Stimulated activated CD4-positive, alpha-beta T cell treated with anti-CD3 and anti-CD28 coated beads, Interleukin-2, amount 100 ng/mL, for 24 hours (primary cell): ENCODE data around the gene TCN1.
"Not testable (repeated sequence)": the region's sequence is repeated elsewhere in the genome, so short reads cannot be mapped to it uniquely, and the experiment has no call there.

ENCODE experiments used
- DNase-seq, 2 donors: peaks; one replicate each; pipeline ENCODE4 v3.0.0-alpha.2; 2020

The TCN1 gene

DNA sequence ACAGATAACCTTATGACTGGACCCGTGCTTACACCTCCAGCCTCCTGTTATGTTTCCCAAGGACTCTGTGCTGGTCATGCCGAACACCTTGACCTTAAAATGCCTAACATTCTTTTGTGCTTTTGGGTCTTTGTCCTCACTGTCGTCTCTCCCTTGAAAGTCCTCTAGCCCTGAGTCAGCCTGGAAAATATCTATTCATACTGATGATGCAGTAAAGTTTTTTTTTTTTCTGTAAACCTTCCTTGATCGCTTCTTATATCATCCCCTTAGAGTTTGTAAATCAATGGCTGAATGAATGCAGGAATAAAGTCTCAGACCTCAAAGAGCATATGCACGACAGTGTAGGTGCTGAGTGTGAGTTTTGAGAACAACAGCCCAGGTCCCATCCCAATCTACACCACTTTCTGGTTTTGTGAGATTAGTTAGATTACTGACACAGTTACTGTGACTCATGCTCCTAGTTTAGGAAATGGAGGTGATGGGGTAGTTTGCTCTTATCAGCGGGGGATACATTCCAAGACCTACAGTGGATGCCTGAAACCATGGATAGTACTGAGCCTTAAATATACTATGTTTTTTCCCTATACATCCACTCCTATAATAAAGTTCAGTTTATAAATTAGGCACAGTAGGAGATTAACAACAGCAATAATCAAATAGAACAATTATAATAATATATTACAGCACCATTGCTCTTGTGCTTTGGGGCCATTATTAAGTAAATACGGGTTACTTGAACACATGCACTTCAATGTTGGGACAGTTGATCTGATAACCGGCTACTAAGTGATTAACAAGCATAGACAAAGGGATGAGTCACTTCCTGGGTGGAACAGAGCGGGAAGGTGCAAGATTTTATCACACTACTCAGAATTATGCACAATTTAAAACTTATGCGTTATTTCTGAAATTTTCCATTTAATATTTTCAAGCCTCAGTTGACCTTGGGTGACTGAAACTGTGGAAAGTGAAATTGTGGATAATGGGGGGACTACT lies 8.6 kb downstream of the TCN1 start:
- no peak for DNase-seq

DNA sequence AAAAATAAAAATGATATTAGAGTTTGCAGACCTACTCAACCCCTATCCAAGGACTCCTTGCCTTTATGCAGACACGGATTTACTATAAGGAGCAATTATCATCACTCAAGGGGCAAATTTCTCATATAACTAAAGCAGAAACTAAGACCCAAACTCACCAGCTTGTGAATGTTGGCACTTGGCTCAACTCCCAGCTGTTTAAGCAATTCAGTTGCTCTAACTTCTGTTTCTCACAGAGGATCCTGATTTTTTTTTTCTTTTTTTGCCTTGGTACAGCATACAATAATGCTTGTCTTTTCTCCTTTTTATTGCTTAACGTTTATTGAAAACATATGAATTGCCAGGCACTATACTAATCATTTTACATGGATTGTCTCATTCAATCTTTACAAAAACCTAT lies 11.4 kb downstream of the TCN1 start:
- DNase-seq: no peak

DNA sequence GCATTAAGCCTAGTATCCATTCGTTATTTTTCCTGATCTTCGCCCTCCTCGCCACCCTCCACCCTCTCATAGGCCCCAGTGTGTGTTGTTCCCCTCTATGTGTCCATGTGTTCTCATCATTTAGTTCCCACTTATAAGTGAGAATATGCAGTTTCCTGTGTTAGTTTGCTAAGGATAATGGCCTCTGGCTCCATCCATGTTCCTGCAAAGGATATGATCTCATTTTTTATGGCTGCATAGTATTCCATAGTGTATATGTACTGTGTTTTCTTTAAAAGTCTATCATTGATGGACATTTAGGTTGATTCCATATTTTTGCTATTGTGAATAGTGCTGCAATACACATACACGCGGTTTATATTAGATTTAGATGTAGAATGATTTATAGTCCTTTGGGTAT lies 14.9 kb downstream of the TCN1 start:
- not testable (repeated sequence) for DNase-seq

DNA sequence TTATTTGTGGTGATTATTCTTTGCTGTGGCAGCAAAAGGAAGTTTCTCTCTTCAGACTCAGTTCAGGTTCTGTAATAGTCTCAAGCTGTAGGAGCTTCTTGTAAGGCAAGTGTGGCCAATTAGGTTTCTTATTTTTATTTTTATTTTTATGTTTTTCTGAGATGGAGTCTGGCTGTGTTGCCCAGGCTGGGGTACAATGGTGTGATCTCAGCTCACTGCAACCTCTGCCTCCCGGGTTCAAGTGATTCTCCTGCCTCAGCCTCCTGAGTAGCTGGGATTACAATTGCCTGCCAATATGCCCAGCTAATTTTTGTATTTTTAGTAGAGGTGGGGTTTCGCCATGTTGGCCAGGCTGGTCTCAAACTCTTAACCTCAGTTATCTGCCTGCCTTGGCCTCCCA lies 16.7 kb downstream of the TCN1 start:
- not testable (repeated sequence) for DNase-seq

GRCh38 chr11:59849129-59849528 lies 17.2 kb downstream of the TCN1 start:
- DNase-seq: no peak

DNA sequence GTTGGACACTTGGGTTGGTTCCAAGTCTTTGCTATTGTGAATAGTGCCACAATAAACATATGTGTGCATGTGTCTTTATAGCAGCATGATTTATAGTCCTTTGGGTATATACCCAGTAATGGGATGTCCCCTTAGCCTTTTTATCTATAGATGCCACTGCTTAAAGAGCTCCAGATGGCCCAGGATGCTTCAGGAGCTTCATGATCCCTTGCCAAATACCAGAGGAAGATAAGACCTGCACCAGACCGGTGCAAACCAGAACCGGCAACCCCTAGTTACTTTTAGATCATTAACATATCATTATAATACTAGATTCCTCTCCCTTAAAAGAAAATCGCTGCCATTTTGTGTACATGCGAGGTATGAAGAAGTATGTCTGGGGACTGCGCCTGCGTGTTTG lies 17.8 kb downstream of the TCN1 start:
- DNase-seq: not testable (repeated sequence)

DNA sequence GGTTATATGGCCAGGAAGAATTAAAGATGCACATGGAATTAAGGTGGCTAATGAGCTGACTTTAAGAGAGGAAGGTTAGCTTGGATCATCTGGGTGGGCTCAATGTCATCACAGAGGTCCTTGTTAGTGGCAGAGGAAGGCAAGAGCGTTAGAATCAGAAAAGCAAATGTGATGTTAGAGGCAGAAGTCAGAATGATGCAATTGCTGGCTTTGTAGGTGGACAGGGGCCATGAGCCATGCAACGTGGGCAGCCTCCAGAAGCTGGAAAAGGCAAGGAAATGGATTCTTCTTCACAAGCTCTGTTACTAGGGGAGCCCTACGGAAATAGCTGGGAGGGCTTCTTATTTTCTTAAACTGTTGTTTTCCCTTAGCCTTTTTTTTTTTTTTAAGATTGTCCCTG lies 18.7 kb downstream of the TCN1 start:
- no peak for DNase-seq

GRCh38 chr11:59846556-59846955 lies 19.7 kb downstream of the TCN1 start:
- DNase-seq: no peak

GRCh38 chr11:59845399-59845798 lies 20.9 kb downstream of the TCN1 start, which contains the start of gene CBLIF:
CBLIF (minus strand) TSS chr11:59845499; CDS start chr11:59845453, 46 bp downstream.
- no peak for DNase-seq

DNA sequence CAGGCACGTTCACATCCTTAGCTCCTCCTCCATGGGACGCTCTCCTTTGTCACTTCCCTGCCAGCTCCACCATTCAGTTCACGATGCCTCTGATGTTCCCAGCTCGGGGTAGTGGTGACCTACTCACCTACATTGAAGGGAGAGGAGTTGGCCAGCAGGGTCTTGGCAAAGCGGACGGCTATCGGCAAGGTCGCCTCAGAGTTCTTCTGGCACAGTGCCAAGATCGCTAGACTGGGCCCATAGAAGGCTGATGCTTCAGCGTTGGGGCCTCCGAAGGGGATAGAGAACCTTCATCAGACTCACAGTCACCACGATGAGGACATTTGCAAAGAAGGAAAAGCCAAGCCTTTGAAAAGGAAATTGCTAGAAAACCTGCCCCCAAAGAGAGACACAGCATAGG lies 24.0 kb downstream of the TCN1 start:
- DNase-seq: no peak

- no peak for DNase-seq
Measured at GRCh38 chr11:59841514-59841913, 24.8 kb downstream of the TCN1 start.

DNA sequence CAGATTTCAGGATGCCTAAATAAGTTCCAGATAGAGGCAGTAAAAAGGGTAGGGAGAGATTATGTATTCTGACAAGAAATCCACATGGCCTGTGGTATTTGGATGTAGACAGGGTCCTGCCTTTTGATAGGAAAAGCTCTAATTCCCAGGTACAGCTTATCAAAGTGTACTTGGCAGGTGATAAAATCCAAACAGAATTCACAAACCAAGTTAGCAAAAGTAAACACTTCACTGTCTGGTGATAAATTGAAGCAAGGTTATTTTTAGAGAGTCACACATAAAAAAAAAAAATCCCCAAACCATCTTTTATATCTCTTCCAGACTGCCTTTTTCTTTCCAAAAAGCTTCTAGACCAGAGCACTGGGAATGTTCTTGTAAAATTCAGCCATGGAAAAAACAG lies 26.7 kb downstream of the TCN1 start:
- no peak for DNase-seq

DNA sequence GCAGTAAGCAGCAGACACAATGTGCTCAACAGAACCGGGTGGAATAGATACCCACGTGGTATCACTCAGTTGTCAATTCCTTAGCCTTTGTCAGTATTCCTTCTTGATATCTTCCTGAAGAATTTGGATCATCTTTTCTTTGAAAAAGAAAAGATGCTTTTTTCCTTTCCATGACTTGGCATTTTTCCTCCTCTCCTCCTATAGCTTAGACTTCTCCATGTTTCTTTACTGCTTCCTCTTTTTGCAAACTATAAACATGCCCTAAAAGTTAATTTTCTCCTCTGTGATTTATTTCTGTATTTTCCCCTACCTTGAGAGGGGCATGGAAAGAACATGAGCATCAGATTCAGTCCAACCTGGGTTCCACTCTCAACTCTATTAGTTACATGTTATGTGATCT lies 32.7 kb downstream of the TCN1 start:
- no peak for DNase-seq

GRCh38 chr11:59829358-59829757 lies 36.9 kb downstream of the TCN1 start:
- no peak for DNase-seq

DNA sequence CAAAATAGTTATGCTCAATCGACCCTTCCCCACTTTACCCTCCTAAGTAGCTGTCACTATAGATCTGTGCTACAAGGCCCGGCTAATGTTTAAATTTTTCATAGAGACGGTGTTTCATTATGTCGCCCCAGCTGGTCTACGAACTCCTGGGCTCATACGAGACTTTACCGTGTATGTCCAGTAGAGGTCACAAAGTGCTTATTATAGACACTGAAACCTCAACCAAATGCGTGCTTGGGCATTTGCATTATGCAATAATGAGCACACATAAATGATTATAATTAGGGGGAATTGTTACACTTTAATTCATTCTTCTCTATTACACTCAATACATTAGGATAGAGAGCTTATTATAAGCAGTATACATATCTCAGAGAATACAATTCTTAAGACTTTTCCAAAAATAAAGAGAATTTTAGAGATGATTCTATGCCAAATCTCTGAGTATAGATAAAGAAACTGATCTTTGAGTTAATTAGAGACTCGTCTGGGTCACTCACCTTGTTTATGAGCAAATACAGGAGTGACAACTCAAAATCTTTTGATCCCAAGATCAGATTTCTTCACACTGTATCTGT lies 43.2 kb downstream of the TCN1 start:
- no peak for DNase-seq

DNA sequence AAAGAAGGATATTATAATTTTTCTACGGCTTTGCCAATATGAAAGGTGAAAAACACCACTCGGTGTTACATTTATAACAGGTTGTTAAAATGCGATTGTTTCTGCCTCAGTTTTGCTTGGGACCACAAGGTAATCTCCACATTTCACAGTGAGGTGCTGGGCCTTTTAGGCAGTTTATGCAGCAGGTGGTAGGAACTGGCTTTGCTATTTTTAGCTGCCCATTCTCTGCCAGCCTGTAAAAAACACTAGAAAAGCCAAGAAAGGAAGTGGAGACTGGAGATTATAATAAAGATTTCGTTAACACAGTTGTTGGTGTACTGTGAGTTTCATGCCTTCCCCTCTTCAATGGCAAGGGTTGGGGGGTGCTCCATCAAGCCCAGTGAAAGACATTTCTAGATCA lies 47.7 kb downstream of the TCN1 start:
- DNase-seq: no peak

- DNase-seq: not testable (repeated sequence)
Measured at GRCh38 chr11:59816434-59816833, 49.9 kb downstream of the TCN1 start.

- DNase-seq: no peak
Measured at GRCh38 chr11:59815754-59816153, 50.5 kb downstream of the TCN1 start.

DNA sequence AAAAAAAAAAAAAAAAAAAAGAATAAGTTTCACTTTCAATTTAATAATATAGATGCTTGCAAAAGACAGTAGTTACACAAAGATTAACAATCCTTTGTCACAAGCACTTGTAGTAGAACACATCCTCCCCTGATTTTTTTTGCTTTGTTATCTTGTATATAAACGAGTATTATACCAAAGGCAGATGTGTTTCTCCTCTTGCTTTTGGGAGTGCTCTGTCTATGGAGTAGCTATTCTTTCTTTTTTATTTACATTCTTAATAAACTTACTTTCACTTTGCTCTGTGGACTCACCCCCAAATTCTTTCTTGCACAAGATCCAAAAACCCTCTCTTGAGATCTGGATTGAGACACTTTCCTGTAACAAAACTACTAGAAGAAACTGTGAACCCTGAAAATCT lies 52.3 kb downstream of the TCN1 start:
- no peak for DNase-seq

GRCh38 chr11:59813364-59813763 lies 52.9 kb downstream of the TCN1 start:
- no peak for DNase-seq

- DNase-seq: no peak
Measured at GRCh38 chr11:59812220-59812619, 54.1 kb downstream of the TCN1 start.

GRCh38 chr11:59810911-59811259 lies 55.4 kb downstream of the TCN1 start:
- no peak for DNase-seq

- peak; percentile 89 to 91 for DNase-seq
Measured at GRCh38 chr11:59810189-59810910, 55.9 kb downstream of the TCN1 start, which contains the start of gene MRPL16. MRPL16 (minus strand) TSS chr11:59810778; CDS start chr11:59810658, 120 bp downstream.
